GM18511 (cell line): ENCODE results near the gene CNMD.
"Not testable (repeated sequence)": the region's sequence is repeated elsewhere in the genome, so short reads cannot be mapped to it uniquely, and the experiment has no call there.

Source experiments
- ATAC-seq: cut with Tn5 transposase; IDR thresholded peaks from one replicate; pipeline ENCODE4 v1.9.1; 2021; ENCODE audit warnings: mild to moderate bottlenecking, moderate library complexity; ENCODE audit not compliant: unreplicated experiment

Gene CNMD

DNA sequence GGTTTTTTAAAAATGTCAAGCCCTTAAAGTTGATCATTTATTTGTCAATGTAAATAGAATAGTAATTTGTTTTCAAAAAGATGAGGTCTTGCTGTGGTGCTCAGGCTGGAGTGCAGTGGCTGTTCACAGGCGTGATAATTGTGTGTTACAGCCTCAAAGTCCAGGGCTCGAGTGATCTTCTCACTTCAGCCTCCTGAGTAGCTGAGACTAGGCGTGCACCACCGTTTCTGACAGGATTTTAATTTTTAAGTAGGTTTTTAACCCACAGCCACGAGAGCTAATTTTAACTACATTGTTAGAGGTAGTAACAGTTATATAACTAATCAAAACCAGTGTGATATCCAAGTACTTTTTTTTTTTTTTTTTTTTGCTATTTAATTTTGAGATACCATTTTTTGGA is 43.1 kb downstream of the CNMD start:
- ATAC-seq: no peak

DNA sequence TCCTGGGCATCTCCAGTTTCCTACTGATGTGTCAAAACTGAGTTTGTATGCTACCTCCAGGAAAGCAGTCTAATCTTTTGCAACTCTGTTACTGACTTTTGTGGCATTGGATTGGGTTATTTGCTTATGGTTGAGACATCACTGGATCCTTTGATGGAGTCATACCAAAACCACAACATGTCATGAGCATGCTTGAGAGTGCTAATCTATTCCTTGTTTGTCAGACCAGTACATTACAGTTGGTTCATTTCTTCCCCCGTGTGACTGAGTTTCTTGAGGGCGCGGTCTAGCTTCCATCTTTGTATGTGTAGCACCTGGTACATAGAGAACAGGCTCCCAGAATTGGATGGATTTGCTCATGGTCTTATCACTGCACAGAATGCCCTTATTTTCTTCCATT is 43.8 kb downstream of the CNMD start:
- ATAC-seq: no peak

DNA sequence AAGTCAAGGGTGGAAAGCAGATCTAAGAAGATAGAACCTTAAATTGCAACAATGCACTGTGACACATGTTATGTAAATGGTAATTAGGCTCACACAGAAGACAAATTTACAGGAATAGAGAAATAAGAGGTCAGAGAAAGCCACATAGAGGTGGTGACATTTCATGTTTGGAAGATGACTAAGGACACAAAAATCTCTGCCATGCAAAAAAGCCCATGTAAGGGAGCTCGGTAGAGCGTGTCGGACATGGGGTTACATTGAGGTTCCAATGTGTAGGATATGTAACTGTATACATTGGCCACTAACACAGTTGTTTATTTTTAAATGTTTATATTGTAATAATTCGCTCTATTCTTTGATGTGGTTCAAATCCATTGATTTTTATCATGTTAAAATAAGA is 53.2 kb downstream of the CNMD start:
- ATAC-seq: no peak

DNA sequence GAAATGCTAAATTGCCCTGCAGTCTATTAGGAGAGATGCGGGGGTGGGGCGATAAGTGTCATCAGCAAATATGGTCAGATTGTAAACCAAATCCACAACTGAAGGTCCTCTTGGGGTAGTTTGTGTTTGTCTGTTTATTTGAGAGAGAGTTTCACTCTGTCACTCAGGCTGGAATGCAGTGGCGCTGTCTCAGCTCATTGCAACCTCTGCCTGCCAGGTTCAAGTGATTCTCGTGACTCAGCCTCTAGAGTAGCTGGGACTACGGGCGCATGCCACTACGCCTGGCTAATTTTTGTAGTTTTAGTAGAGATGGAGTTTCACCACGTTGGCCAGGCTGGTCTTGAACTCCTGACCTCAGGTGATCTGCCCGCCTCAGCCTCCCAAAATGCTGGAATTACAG is 53.8 kb downstream of the CNMD start:
- ATAC-seq: not testable (repeated sequence)

DNA sequence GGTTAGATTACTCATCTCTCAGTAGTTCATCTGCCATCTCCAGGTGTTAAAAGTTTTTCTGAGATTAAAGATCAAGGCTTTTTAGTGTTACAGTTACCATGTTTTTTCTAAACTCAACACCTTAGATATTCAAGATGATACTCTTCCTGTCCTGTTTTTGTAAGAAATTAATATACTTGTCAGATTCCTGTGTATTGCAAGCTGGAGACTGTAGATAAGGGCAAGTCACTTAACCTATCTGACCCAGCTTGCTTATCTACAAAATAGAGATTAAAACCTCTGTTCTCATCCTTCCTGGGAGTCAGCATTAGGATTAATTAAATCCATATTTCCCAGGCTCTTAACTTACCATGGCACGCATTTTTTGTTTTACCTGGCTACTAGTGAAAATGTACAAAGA is 61.8 kb downstream of the CNMD start:
- ATAC-seq: no peak

DNA sequence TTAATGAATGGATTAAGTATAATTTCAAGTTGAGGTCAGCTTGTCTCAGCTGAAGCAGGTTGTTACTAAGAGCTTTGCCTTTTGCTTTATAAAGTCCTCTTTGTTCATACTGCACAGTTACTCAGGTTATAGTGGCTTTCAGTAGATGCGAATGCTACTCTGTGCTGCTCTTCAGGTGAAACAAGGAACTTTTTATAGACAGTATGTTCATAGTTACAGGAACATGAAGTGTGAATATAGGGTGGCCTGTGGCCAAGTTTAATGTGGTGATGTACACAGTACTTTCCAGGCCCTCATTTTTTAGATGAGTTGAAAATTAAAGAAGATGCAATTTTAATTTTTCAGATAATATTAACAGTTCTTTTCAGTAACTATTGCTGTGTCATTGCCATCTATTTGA is 66.2 kb downstream of the CNMD start:
- ATAC-seq: no peak

DNA sequence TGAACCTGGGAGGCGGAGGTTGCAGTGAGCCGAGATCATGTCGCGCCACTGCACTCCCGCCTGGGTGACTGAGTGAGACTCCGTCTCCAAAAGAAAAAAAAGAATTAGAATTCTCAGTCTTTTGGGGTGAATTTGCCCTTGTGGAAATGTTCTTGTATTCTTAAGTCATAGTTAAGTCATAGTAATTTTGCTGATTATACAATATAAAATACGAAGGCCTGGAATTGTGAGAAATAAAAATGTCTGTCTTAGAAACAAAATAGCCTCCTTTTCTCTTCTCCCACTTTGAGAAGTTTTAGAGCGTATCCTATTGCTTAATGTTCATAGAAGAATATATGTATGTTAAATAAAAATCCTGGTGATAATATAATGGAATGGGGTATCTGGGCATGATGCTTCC is 68.9 kb downstream of the CNMD start:
- no peak for ATAC-seq

DNA sequence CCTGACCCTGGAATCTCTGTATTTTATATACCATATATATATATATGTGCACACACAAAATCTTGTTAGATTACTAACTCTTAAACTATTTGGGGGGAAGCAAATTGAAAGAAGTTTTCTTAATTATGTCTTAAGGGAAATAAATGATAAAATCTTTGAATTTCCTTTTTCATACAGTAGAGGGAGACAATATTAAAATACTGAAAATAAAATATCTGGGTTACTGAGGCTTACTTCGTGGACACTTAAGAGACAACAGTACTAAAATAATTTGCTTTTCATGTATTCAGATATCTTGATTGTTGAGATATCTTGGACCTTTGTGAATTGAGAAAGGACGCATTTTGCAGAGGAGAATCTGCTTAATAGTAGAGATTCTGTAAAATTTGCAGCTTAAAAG is 69.9 kb downstream of the CNMD start:
- no peak for ATAC-seq

DNA sequence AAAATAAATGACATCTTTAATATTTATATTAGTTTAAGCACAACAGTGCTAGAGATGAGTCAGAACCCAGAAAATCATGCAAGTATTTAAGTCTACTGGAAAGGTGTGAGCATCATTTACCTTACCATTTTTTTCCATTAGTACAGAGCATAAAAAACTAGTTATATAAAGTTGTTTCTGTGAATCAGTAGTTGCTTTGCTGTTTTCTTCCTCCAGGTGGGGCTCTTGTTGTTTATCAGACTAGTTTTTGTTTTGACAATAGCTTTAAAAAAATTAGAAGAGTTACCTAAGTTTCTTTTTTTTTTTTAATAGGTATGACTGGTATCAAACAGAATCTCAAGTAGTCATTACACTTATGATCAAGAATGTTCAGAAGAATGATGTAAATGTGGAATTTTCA is 74.3 kb downstream of the CNMD start:
- no peak for ATAC-seq

DNA sequence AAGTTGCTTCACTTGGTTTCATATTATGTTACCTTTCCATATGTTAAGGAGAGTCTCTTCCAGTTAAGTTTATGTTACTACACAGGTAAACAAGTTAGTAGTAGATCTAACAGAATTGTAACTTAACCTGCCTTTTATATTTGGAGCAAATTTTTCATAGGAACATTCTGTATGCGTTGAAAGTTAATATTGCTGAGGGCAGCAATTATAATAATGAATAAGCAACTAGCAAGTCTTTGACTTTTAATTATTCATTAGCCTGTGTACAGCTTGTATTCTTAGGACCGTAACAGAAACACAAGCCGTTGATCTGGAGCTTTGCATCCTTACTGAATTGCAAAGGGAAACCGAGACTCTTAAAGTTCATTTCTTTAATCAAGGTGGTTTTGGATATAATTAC is 75.3 kb downstream of the CNMD start:
- no peak for ATAC-seq

DNA sequence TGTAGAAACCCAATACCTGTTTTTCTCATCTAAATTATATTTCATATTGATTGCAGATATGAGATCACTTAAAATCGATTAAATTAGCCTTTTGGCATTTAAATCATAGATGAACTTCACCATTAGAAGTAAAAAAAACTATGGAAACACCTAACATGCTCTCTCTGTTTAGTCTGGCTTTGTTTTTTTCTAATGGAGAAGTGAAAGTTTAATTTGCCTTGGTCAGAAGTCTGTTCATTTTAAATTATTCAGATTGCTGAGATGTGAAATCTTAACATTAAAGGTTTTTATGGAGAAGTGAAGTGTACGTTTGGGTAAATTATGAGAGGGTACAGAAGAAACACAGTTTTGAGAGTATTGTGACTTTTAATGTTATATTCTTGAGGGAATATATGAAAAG is 80.3 kb downstream of the CNMD start:
- no peak for ATAC-seq
